Immature natural killer cell (primary cell): ENCODE data around the gene RIC3. TPM values are rescaled to one million over a fixed set of nuclear protein-coding genes. Genes with fewer than 3 reads are reported as not detected.

Source experiments
- DNase-seq, 3 donors: peaks; one replicate each; pipeline ENCODE4 v3.0.0; 2022; ENCODE audit warnings: mixed read lengths in 1 of 3
- H3K27ac Mint-ChIP-seq, 6 donors: one replicate each; pipeline ENCODE4 v1.8.0; 2020; ENCODE audit warnings: mixed read lengths in 6 of 6, mild to moderate bottlenecking in 5 of 6, inconsistent platforms in 4 of 6, moderate library complexity in 3 of 6
- H3K27me3 Mint-ChIP-seq, 3 donors: one replicate each; pipeline ENCODE4 v1.8.0; 2020 to 2021; ENCODE audit warnings: low read depth in 3 of 3, mild to moderate bottlenecking in 3 of 3, mixed read lengths in 3 of 3, moderate library complexity in 3 of 3, inconsistent platforms in 1 of 3
- H3K36me3 Mint-ChIP-seq, 3 donors: one replicate each; pipeline ENCODE4 v1.8.0; 2020; ENCODE audit warnings: mixed read lengths in 3 of 3, inconsistent platforms in 2 of 3, mild to moderate bottlenecking in 2 of 3
- H3K4me1 Mint-ChIP-seq, 2 donors: one replicate each; pipeline ENCODE4 v1.8.0; 2020; ENCODE audit warnings: inconsistent platforms in 2 of 2, mild to moderate bottlenecking in 2 of 2, mixed read lengths in 2 of 2, moderate library complexity in 1 of 2
- H3K4me3 Mint-ChIP-seq, 5 donors: one replicate each; pipeline ENCODE4 v1.8.0; 2020; ENCODE audit warnings: mild to moderate bottlenecking in 5 of 5, mixed read lengths in 5 of 5, inconsistent platforms in 3 of 5, moderate library complexity in 3 of 5
- H3K9me3 Mint-ChIP-seq, 6 donors: one replicate each; pipeline ENCODE4 v1.8.0; 2020; ENCODE audit warnings: mild to moderate bottlenecking in 6 of 6, mixed read lengths in 6 of 6, inconsistent platforms in 4 of 6, moderate library complexity in 3 of 6
- polyA plus RNA-seq, 3 donors: library from polyadenylated mRNA; unstranded; fragments of 300-500 nt; fragmentation: Illumina TruSeq; gene quantifications; one replicate each; pipeline ENCODE4 v1.2.3, GENCODE V29; 2021

Gene RIC3
- polyA plus RNA-seq, 3 donors from 2014 or later, result 0.44 TPM; not detected in 2

DNA sequence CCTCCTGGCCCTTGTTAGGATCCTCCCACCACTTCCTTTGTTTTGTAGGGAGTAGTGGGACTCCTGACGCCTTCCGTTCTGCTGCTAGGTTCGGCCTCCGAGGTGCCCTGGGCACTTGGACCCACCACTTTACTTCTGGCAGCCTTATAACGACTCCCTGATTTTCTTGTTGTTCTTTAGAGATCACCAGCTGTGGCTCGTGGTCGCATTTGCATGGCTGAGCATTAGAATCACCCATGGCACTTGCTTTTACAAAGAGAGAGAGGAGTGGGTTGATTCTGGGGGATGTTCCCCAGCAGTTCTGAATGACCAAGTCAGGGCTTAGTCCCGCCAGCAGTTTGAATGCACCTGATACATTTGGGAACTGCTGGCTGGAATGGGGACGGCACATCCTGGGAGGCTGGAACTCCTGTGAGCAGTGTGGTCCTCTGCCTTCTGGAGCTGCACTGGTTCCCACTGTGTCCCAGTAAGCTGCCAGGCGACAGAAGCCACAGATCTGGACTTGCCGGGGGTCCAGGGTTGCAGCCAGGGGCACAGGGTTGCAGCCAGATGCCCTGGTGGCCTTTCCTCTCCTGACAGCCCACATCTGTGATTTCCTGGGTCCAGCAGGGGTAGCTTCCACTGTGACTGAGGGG is 83.7 kb downstream of the RIC3 start:
- no peaks in the 10 kb centered on the region for H3K9me3 Mint-ChIP-seq
- no peak overlapping the region for H3K4me3 Mint-ChIP-seq
- no peak overlapping the region for H3K27ac Mint-ChIP-seq
- DNase-seq, result no peak
- peaks cover 6 to 7% of the 10 kb centered on the region in 2 donors for H3K4me1 Mint-ChIP-seq
- no peaks in the 10 kb centered on the region for H3K36me3 Mint-ChIP-seq
- H3K27me3 Mint-ChIP-seq, result no peaks in the 10 kb centered on the region

DNA sequence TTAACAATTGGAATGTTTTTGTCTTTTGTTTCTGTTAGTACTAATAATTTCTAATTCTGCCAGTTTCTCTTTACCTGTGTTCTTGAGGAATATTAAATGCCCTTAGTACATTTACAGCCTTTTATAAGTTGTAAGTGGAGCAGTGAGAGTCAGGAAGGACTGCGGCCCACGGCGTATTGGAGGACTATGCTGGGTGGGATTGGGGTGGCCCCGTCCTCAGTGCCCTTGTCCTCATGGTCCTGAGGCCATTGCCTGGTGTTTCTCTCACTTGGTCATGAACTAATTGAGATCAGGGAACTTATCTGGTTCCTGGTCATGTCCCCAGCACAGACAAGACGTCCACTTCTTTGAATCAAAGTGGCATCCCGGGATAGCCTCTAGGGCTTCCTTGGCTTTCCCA is 84.5 kb downstream of the RIC3 start:
- H3K9me3 Mint-ChIP-seq, result no peaks in the 10 kb centered on the region
- H3K27me3 Mint-ChIP-seq, result no peaks in the 10 kb centered on the region
- DNase-seq, result no peak
- peaks cover 6 to 7% of the 10 kb centered on the region in 2 donors for H3K4me1 Mint-ChIP-seq
- H3K36me3 Mint-ChIP-seq, result peaks cover 0 to 3% (median 0%) of the 10 kb centered on the region in 3 donors
- no peak overlapping the region for H3K4me3 Mint-ChIP-seq
- no peak overlapping the region for H3K27ac Mint-ChIP-seq

DNA sequence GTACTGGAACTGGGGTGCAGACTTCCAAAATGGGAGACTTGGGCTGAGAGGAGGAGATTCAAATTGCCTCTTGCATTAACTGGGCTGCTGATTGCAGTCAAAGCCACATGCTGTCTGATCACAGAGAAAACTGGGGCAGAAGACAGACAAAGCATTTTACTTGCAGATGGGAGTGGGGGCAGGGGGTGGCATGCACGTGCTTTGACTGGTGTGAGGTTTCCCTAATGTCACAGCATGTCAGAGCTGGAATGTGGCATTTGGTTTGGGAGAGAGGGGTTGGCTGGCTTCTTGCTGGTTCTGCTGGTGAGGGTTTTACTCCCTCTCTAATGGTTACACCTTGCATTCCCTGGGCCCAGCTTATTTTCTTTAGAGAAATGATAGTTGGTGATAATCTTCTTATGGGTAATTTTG is 84.9 kb downstream of the RIC3 start:
- peaks cover 6 to 7% of the 10 kb centered on the region in 2 donors for H3K4me1 Mint-ChIP-seq
- H3K27ac Mint-ChIP-seq, result no peak overlapping the region
- no peak for DNase-seq
- no peaks in the 10 kb centered on the region for H3K27me3 Mint-ChIP-seq
- H3K9me3 Mint-ChIP-seq, result no peaks in the 10 kb centered on the region
- peaks cover 0 to 3% (median 0%) of the 10 kb centered on the region in 3 donors for H3K36me3 Mint-ChIP-seq
- H3K4me3 Mint-ChIP-seq, result no peak overlapping the region

GRCh38 chr11:8083088-8083395 is 85.8 kb downstream of the RIC3 start:
- Mint-ChIP-seq H3K9me3 (no peaks in the 10 kb centered on the region), H3K27me3 (no peaks in the 10 kb centered on the region), H3K27ac (no peak overlapping the region), H3K4me3 (no peak overlapping the region), H3K36me3 (peaks cover 0 to 3% (median 0%) of the 10 kb centered on the region in 3 donors), H3K4me1 (peaks cover 6 to 7% of the 10 kb centered on the region in 2 donors)
- no peak for DNase-seq

DNA sequence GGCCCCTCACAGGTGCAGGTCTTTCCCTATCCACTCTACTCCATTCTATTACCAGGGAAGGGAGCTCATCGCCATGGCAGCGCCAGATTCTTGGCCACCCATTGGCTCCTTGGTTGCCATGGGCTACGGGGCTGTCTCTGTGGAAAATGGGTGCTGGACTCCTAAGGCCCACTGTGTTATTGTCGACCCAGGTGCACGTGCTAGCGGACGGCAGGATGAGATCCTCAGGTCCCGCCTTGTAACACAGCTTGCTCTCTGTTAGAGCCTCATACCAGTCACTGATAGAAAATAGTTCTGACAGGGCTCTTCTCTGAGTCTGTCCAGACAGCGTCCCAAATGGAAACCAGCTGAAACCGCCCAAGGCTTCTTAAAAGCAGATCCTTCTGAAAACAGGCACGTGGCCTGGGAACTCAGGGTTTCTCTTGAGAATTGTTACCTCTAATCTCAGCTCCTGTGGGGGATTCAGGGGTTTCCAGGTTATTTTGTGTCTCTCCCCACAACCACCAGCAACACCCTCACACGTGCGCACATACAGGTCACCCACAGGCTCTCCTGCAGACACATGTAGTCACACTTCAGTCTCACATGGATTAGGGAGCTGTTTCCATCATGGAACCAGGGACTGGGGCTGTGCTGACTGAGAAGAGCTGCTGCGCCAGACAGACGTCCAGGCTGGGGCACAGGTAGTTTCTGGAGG is 86.3 kb downstream of the RIC3 start:
- Mint-ChIP-seq H3K36me3 (peaks cover 0 to 3% (median 0%) of the 10 kb centered on the region in 3 donors), H3K9me3 (no peaks in the 10 kb centered on the region), H3K27ac (no peak overlapping the region), H3K4me1 (peaks cover 6 to 7% of the 10 kb centered on the region in 2 donors), H3K4me3 (peak overlapping the region in 2 of 5 donors; percentile 35 to 39), H3K27me3 (no peaks in the 10 kb centered on the region)
- DNase-seq, result no peak

DNA sequence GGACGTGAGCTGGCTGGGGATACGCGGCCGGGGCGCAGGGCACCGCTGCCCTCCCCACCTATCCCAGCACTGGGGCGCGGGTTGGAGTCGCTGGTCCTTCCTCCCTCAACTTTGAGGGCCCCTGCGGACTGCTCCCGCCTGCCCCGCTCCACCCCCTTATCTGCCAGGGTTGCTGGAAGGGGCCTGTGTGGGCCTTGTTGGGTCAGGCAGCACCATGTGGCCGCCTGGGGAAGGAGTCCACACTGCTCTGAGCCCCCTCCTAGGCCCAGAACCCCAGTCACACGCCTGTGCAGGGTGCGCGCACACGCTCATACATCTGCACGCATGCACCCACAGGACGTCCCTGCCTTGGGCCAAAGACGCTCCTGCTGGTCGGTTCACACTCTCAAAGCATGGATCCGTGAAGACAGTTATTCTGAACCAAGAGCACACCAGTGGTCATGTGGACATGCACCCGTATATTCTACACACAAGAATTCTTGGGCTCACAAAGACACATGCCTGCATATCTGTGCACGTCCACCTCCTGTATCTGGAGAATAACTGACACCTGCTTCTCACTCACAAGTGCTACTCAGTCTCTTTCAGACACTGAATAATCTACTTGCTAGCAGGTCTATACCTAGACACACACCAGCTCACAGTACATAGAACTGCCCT is 87.1 kb downstream of the RIC3 start:
- Mint-ChIP-seq H3K36me3 (peaks cover 0 to 3% (median 0%) of the 10 kb centered on the region in 3 donors), H3K27ac (no peak overlapping the region), H3K4me3 (peak overlapping the region; percentile 39 to 51 (median 41)), H3K4me1 (peaks cover 6 to 7% of the 10 kb centered on the region in 2 donors), H3K27me3 (peaks cover 0 to under 1% (median 0%) of the 10 kb centered on the region in 3 donors), H3K9me3 (no peaks in the 10 kb centered on the region)
- no peak for DNase-seq

- Mint-ChIP-seq H3K27me3 (peaks cover 0 to 2% (median 0%) of the 10 kb centered on the region in 3 donors), H3K4me3 (peak within 1 kb of the TSS; percentile 41 to 64 (median 53)), H3K27ac (no peak within 1 kb of the TSS), H3K36me3 (peaks cover 0 to 3% (median 0%) of the 10 kb centered on the region in 3 donors), H3K4me1 (peaks cover 6 to 7% of the 10 kb centered on the region in 2 donors), H3K9me3 (no peaks in the 10 kb centered on the region)
- DNase-seq, result no peak
These were observed 87.9 kb downstream of the RIC3 start, which contains the start of gene TUB for GRCh38 chr11:8080674-8081590. Gene TUB, plus strand, starts transcription at chr11:8081211. Its CDS starts 300 bp downstream, at chr11:8081511.

- H3K4me1 Mint-ChIP-seq, result peaks cover 6 to 7% of the 10 kb centered on the region in 2 donors
- H3K36me3 Mint-ChIP-seq, result peaks cover 0 to 3% (median 0%) of the 10 kb centered on the region in 3 donors
- no peak overlapping the region for H3K27ac Mint-ChIP-seq
- no peaks in the 10 kb centered on the region for H3K9me3 Mint-ChIP-seq
- DNase-seq, result no peak
- H3K27me3 Mint-ChIP-seq, result peaks cover 0 to 4% (median 0%) of the 10 kb centered on the region in 3 donors
- H3K4me3 Mint-ChIP-seq, result peak overlapping the region; percentile 19 to 64 (median 53)
These were observed 88.7 kb downstream of the RIC3 start for GRCh38 chr11:8080069-8080670.

DNA sequence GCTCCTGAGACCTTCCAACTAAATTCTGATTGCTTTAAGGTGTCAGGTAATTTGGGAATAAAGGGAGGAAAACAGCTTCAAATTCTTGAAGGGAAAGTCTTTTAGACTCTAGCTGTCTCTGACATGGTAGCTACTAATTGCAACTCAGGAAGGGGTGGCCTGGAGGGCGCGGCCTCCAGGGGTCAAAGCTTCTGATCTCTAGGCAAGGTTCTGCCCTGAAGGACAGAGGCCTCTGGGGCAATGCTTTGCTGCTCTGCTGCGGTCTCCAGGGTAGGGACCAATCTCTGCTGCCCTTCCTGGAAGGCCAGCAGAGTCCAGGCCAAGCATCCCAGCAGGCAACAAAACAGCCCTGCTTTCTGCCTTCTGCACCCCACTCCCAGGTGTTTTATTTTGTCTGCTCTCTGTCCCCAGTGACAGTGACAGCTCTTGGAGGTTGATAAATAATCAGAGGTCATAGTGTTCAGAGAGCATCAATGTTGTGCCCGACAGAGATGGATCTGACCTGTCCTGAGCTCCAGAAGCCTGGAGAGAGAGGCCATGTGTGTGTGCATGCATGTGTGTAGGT is 89.6 kb downstream of the RIC3 start:
- Mint-ChIP-seq H3K4me3 (peak overlapping the region in 2 of 5 donors; percentile 8 to 62), H3K27ac (no peak overlapping the region), H3K36me3 (peaks cover 0 to 3% (median 0%) of the 10 kb centered on the region in 3 donors), H3K27me3 (peaks cover 0 to 4% (median 0%) of the 10 kb centered on the region in 3 donors), H3K4me1 (peaks cover 6 to 7% of the 10 kb centered on the region in 2 donors), H3K9me3 (no peaks in the 10 kb centered on the region)
- DNase-seq, result no peak

- H3K36me3 Mint-ChIP-seq, result peaks cover 0 to 3% (median 0%) of the 10 kb centered on the region in 3 donors
- H3K27ac Mint-ChIP-seq, result no peak overlapping the region
- H3K27me3 Mint-ChIP-seq, result peaks cover 0 to 8% (median 0%) of the 10 kb centered on the region in 3 donors
- no peaks in the 10 kb centered on the region for H3K4me1 Mint-ChIP-seq
- H3K9me3 Mint-ChIP-seq, result no peaks in the 10 kb centered on the region
- no peak overlapping the region for H3K4me3 Mint-ChIP-seq
- DNase-seq, result no peak
These were observed 93.6 kb downstream of the RIC3 start for GRCh38 chr11:8075119-8075726.

DNA sequence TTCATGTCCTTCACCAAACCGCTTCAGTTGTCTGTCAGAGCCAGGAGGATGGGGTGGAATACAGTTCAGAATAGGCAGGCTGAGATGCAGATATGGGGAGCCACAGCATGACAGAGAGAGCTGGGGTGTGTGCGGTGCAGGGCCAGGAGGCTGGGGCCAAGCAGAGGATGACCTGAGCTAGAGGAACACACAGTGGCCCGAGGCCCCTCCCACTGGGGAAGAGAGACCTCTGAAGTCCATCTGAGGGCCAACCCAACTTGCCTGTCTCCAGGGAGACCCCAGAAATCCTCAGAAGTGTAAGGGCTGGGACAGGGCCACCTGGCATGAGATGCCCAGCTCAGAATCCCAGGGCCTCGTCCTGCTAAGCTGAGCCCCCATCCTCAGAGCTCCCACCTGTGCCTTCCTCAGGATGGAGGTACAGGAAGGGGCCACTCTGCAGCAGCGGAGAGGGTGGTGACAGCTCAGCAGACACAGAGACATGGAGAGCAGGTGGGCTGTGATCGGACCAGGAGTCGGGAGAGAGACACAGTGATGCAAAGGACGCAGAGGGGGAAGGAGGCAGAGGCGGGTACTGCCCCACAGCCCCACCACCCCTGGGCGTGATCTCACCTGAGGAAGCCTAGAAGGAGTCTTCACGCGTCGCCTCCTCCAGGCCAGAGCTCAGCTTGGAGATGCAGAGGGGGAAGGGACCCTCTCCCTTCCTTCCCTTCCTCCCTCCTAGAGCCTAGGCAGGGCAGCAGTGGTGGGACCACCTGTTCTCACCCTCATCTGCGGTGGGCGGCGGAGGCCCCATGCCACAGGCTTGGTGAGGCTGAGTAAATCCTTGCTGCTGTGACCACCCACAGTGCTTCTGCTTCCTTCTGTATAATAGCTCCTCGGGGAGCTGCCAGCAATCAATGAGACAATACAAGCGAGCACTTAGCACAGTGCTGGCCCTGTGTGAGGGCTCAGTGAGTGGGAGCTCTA is 96.9 kb downstream of the RIC3 start:
- H3K27ac Mint-ChIP-seq, result no peak overlapping the region
- no peaks in the 10 kb centered on the region for H3K4me1 Mint-ChIP-seq
- no peak overlapping the region for H3K4me3 Mint-ChIP-seq
- no peaks in the 10 kb centered on the region for H3K36me3 Mint-ChIP-seq
- H3K27me3 Mint-ChIP-seq, result peaks cover 3 to 8% (median 4%) of the 10 kb centered on the region in 3 donors
- no peaks in the 10 kb centered on the region for H3K9me3 Mint-ChIP-seq
- no peak for DNase-seq
